ENCODE data around the gene GZMA.
"Not testable (repeated sequence)": the region's sequence is repeated elsewhere in the genome, so short reads cannot be mapped to it uniquely, and the experiment has no call there.

The GZMA gene

DNA sequence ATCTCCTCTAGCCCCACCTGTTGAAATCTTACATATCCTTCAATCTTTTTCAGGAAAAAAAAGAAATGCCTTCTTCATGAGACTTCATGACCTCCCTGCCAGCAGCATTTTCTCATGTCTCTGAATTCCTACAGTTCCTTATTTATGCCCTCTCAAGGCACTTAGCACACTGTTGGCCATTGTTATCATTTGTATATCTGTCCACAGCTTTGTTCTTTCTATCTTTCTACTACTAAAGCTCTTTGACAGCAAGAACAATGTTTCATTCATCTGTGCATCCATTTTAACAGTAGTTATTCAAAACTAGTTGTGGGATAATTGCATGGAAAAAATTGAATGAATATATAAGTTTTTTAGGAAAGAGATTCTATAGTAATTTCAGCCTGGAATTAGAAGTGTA lies 20.9 kb upstream of the GZMA start:
- H3K4me3 ChIP-seq (ENCODE audit: low read depth, low read length): no peak overlapping the region
- H3K4me1 ChIP-seq (ENCODE audit: control insufficient read depth, insufficient read depth, low read length): no peaks in the 10 kb centered on the region
- peaks cover 25% of the 10 kb centered on the region for H3K9me3 ChIP-seq (ENCODE audit: control insufficient read depth, insufficient read depth, low read length)

DNA sequence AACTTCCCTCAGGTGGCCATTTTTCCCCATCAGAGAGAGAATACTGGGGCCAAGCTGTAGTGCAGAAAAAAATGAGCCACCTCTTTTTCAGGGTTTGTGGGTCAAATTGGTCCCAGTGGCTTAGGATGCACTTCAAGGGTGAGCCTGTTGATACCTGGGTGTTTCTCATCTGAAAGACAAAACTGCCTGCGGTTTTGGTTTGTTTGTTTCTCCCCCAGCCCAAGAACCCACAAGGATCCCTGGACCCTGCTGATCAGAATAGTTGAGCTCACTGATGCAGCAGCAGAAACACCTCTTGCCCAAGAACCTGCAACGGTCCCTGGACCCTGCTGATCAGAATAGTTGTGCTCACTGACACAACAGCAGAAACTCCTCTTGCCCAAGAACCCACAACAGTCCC lies 13.1 kb upstream of the GZMA start:
- H3K36me3 ChIP-seq (ENCODE audit: control insufficient read depth, insufficient read depth, low read length); H3K9me3 ChIP-seq (ENCODE audit: control insufficient read depth, insufficient read depth, low read length); H3K9ac ChIP-seq (ENCODE audit: low read depth, low read length); H3K4me1 ChIP-seq (ENCODE audit: control insufficient read depth, insufficient read depth, low read length); H3K27me3 ChIP-seq (ENCODE audit: control insufficient read depth, insufficient read depth, low read length); H3K4me3 ChIP-seq (ENCODE audit: low read depth, low read length); H3K27ac ChIP-seq (ENCODE audit: low read depth, low read length): not testable (repeated sequence)

More for the DNA sequence above, 20.9 kb upstream of the GZMA start:
- H3K27me3 ChIP-seq (ENCODE audit: control insufficient read depth, insufficient read depth, low read length): no peaks in the 10 kb centered on the region
- no peak overlapping the region for H3K27ac ChIP-seq (ENCODE audit: low read depth, low read length)
- no peaks in the 10 kb centered on the region for H3K36me3 ChIP-seq (ENCODE audit: control insufficient read depth, insufficient read depth, low read length)
- no peak overlapping the region for H3K9ac ChIP-seq (ENCODE audit: low read depth, low read length)

GRCh38 chr5:55091011-55091410 lies 11.4 kb upstream of the GZMA start:
- H3K27ac ChIP-seq (ENCODE audit: low read depth, low read length); H3K9me3 ChIP-seq (ENCODE audit: control insufficient read depth, insufficient read depth, low read length); H3K36me3 ChIP-seq (ENCODE audit: control insufficient read depth, insufficient read depth, low read length); H3K4me3 ChIP-seq (ENCODE audit: low read depth, low read length); H3K27me3 ChIP-seq (ENCODE audit: control insufficient read depth, insufficient read depth, low read length); H3K4me1 ChIP-seq (ENCODE audit: control insufficient read depth, insufficient read depth, low read length); H3K9ac ChIP-seq (ENCODE audit: low read depth, low read length): not testable (repeated sequence)

DNA sequence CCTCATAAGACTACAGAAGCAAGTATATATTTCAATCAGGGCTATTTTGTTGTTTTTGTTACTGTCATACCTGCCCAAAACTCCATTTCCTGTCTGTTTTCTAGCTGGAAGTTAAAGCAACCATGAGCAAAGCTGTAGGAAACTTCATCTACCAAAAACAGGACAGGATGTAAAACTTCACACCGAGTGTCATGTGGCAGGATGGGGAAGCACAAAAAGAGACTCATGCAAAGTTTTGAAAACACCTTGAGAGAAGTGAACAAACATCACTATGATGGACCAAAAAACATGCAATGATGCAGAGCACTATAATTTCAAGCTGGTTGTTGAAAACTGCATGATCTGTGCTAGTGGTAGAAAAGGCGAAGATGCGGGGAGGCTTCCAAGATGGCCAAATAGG lies 6.3 kb upstream of the GZMA start:
- H3K4me3 ChIP-seq (ENCODE audit: low read depth, low read length): no peak overlapping the region
- H3K27me3 ChIP-seq (ENCODE audit: control insufficient read depth, insufficient read depth, low read length): no peaks in the 10 kb centered on the region
- no peaks in the 10 kb centered on the region for H3K4me1 ChIP-seq (ENCODE audit: control insufficient read depth, insufficient read depth, low read length)
- no peak overlapping the region for H3K27ac ChIP-seq (ENCODE audit: low read depth, low read length)
- no peak overlapping the region for H3K9ac ChIP-seq (ENCODE audit: low read depth, low read length)
- H3K36me3 ChIP-seq (ENCODE audit: control insufficient read depth, insufficient read depth, low read length): no peaks in the 10 kb centered on the region
- no peaks in the 10 kb centered on the region for H3K9me3 ChIP-seq (ENCODE audit: control insufficient read depth, insufficient read depth, low read length)

DNA sequence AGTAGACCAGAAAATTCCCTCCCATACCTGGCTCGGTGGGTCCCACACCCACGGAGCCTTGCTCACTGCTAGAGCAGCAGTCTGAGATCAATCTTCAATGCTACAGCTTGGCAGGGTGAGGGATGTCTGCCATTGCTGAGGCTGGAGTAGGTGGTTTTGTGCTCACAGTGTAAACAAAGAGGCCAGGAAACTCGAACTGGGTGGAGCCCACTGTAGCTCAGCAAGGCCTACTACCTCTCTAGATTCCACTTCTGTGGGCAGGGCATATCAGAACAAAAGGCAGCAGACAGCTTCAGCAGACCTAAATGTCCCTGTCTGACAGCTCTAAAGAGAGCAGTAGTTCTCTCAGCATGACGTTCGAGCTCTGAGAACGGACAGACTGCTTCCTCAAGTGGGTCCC lies 5.6 kb upstream of the GZMA start:
- no peak overlapping the region for H3K4me3 ChIP-seq (ENCODE audit: low read depth, low read length)
- H3K27me3 ChIP-seq (ENCODE audit: control insufficient read depth, insufficient read depth, low read length): no peaks in the 10 kb centered on the region
- H3K9ac ChIP-seq (ENCODE audit: low read depth, low read length): no peak overlapping the region
- H3K4me1 ChIP-seq (ENCODE audit: control insufficient read depth, insufficient read depth, low read length): no peaks in the 10 kb centered on the region
- no peaks in the 10 kb centered on the region for H3K36me3 ChIP-seq (ENCODE audit: control insufficient read depth, insufficient read depth, low read length)
- H3K27ac ChIP-seq (ENCODE audit: low read depth, low read length): no peak overlapping the region
- H3K9me3 ChIP-seq (ENCODE audit: control insufficient read depth, insufficient read depth, low read length): no peaks in the 10 kb centered on the region

- H3K36me3 ChIP-seq (ENCODE audit: control insufficient read depth, insufficient read depth, low read length); H3K9me3 ChIP-seq (ENCODE audit: control insufficient read depth, insufficient read depth, low read length); H3K27me3 ChIP-seq (ENCODE audit: control insufficient read depth, insufficient read depth, low read length); H3K4me1 ChIP-seq (ENCODE audit: control insufficient read depth, insufficient read depth, low read length); H3K4me3 ChIP-seq (ENCODE audit: low read depth, low read length); H3K9ac ChIP-seq (ENCODE audit: low read depth, low read length); H3K27ac ChIP-seq (ENCODE audit: low read depth, low read length): not testable (repeated sequence)
Observed at GRCh38 chr5:55101148-55101547, 1.3 kb upstream of the GZMA start.

DNA sequence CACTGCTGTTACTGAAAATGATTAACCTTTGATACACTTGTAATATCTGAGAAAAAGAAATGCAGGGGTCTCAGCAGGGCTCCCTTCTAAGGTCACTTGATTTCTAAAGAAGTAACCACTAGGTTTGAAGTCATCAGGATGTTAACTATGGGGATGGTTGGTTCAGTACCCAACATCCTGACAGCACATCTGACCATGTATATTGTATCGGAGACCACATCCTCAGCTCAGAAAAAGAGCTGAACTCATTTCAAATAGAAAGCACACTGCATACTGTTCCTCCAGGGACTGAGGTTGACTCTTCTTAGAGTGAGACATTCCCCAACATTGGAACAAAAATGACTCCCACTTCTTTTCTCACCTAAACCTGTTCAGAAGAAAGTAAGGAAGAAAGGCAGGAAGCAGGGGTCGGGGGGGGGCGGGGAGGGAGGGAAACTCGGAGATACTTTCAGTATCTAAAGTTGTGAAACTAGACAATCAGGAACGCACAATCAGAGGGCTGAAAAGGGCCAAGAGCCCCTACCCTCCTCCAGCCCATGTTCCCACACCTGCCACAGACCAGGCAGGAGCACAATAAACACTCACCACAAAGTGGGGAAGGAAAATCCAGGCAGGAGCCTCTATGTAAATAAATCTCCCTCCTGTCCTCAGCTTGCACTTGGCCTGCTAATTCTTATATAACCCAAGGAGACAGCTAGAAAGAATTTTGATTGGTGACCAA lies 730 bp upstream of the GZMA start:
- H3K9ac ChIP-seq (ENCODE audit: low read depth, low read length): no peak overlapping the region
- H3K27me3 ChIP-seq (ENCODE audit: control insufficient read depth, insufficient read depth, low read length): no peaks in the 10 kb centered on the region
- H3K4me1 ChIP-seq (ENCODE audit: control insufficient read depth, insufficient read depth, low read length): no peaks in the 10 kb centered on the region
- H3K27ac ChIP-seq (ENCODE audit: low read depth, low read length): no peak overlapping the region
- no peak overlapping the region for H3K4me3 ChIP-seq (ENCODE audit: low read depth, low read length)
- no peaks in the 10 kb centered on the region for H3K36me3 ChIP-seq (ENCODE audit: control insufficient read depth, insufficient read depth, low read length)
- no peaks in the 10 kb centered on the region for H3K9me3 ChIP-seq (ENCODE audit: control insufficient read depth, insufficient read depth, low read length)

DNA sequence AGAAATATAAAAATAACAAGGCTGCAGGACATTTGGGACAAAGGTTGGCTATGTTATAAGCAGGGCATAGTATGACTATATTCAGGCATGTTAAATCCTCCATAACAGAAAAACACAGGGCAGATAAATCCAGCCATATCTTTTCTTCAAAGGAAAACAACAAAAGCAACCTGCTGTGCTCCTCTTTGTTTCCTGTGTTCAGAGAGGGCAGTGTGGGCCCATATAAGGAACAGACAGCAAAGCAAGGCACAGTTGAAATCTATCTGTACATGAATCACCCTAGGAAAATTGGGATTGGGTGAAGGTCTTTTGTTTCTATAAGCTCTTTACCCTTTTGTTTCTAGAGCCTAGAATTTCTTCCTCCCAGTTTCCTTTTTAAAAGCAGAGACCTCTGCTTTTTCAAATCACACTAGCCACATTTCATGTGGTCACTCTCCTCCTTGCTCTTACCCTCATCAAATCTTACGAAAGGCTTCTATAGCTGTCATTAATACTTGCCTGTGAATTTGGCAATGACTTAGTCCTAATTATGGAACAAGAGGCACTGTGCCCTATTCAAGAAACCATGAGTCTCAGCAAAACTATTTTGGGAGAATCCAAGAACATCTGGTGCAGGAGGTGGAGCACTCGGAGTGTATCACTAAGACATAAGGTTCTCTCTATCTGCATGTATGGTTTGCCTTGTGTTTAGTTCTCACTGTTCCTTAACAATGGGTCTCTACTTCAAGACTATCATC lies 1.8 kb downstream of the GZMA start:
- H3K9me3 ChIP-seq (ENCODE audit: control insufficient read depth, insufficient read depth, low read length): no peaks in the 10 kb centered on the region
- no peak overlapping the region for H3K9ac ChIP-seq (ENCODE audit: low read depth, low read length)
- no peaks in the 10 kb centered on the region for H3K27me3 ChIP-seq (ENCODE audit: control insufficient read depth, insufficient read depth, low read length)
- H3K36me3 ChIP-seq (ENCODE audit: control insufficient read depth, insufficient read depth, low read length): no peaks in the 10 kb centered on the region
- H3K4me1 ChIP-seq (ENCODE audit: control insufficient read depth, insufficient read depth, low read length): no peaks in the 10 kb centered on the region
- no peak overlapping the region for H3K4me3 ChIP-seq (ENCODE audit: low read depth, low read length)
- H3K27ac ChIP-seq (ENCODE audit: low read depth, low read length): peak overlapping the region; percentile 57

- H3K4me3 ChIP-seq (ENCODE audit: low read depth, low read length): no peak overlapping the region
- H3K4me1 ChIP-seq (ENCODE audit: control insufficient read depth, insufficient read depth, low read length): peaks cover 6% of the 10 kb centered on the region
- H3K27me3 ChIP-seq (ENCODE audit: control insufficient read depth, insufficient read depth, low read length): no peaks in the 10 kb centered on the region
- no peak overlapping the region for H3K27ac ChIP-seq (ENCODE audit: low read depth, low read length)
- H3K36me3 ChIP-seq (ENCODE audit: control insufficient read depth, insufficient read depth, low read length): no peaks in the 10 kb centered on the region
- no peak overlapping the region for H3K9ac ChIP-seq (ENCODE audit: low read depth, low read length)
- H3K9me3 ChIP-seq (ENCODE audit: control insufficient read depth, insufficient read depth, low read length): no peaks in the 10 kb centered on the region
Observed at GRCh38 chr5:55104946-55105701, 2.7 kb downstream of the GZMA start.

- not testable (repeated sequence) for H3K9ac ChIP-seq (ENCODE audit: low read depth, low read length); H3K27me3 ChIP-seq (ENCODE audit: control insufficient read depth, insufficient read depth, low read length); H3K9me3 ChIP-seq (ENCODE audit: control insufficient read depth, insufficient read depth, low read length); H3K36me3 ChIP-seq (ENCODE audit: control insufficient read depth, insufficient read depth, low read length); H3K4me3 ChIP-seq (ENCODE audit: low read depth, low read length); H3K27ac ChIP-seq (ENCODE audit: low read depth, low read length)
- H3K4me1 ChIP-seq (ENCODE audit: control insufficient read depth, insufficient read depth, low read length): peaks cover 10% of the 10 kb centered on the region
Observed at GRCh38 chr5:55105976-55106375, 3.5 kb downstream of the GZMA start.

GRCh38 chr5:55108661-55109060 lies 6.2 kb downstream of the GZMA start:
- Histone ChIP-seq H3K9ac (ENCODE audit: low read depth, low read length) (no peak overlapping the region), H3K4me1 (ENCODE audit: control insufficient read depth, insufficient read depth, low read length) (peaks cover 10% of the 10 kb centered on the region), H3K9me3 (ENCODE audit: control insufficient read depth, insufficient read depth, low read length) (no peaks in the 10 kb centered on the region), H3K27me3 (ENCODE audit: control insufficient read depth, insufficient read depth, low read length) (no peaks in the 10 kb centered on the region), H3K27ac (ENCODE audit: low read depth, low read length) (no peak overlapping the region), H3K4me3 (ENCODE audit: low read depth, low read length) (no peak overlapping the region), H3K36me3 (ENCODE audit: control insufficient read depth, insufficient read depth, low read length) (no peaks in the 10 kb centered on the region)

Measured in HUES48 (cell line).